NB4 (cell line): ENCODE measurements around the gene NOX4.

Source experiments
- DNase-seq: peaks from one replicate; pipeline ENCODE4 v3.0.0; 2010; ENCODE audit warnings: low read depth
- H3K4me3 ChIP-seq: one replicate; pipeline ENCODE4 v1.5.1; 2011; ENCODE audit warnings: mild to moderate bottlenecking, low read depth, low read length, moderate library complexity
- MYC ChIP-seq: IDR thresholded peaks from 2 replicates; pipeline ENCODE4 v1.6.1; 2011; ENCODE audit warnings: low read depth, low read length
- POLR2A ChIP-seq: IDR thresholded peaks from 2 replicates; pipeline ENCODE4 v1.6.1; 2011; ENCODE audit warnings: mild to moderate bottlenecking; ENCODE audit not compliant: insufficient read length; ENCODE audit errors: extremely low read depth
- TF ChIP-seq, protein P1 (sequence below): IDR thresholded peaks from one replicate; pipeline ENCODE4 v1.5.1; 2012; ENCODE audit warnings: low read depth, low read length
- TF ChIP-seq, protein P2 (sequence below): IDR thresholded peaks from 2 replicates; pipeline ENCODE4 v1.6.1; 2011; ENCODE audit warnings: low read depth, low read length

Gene NOX4

DNA sequence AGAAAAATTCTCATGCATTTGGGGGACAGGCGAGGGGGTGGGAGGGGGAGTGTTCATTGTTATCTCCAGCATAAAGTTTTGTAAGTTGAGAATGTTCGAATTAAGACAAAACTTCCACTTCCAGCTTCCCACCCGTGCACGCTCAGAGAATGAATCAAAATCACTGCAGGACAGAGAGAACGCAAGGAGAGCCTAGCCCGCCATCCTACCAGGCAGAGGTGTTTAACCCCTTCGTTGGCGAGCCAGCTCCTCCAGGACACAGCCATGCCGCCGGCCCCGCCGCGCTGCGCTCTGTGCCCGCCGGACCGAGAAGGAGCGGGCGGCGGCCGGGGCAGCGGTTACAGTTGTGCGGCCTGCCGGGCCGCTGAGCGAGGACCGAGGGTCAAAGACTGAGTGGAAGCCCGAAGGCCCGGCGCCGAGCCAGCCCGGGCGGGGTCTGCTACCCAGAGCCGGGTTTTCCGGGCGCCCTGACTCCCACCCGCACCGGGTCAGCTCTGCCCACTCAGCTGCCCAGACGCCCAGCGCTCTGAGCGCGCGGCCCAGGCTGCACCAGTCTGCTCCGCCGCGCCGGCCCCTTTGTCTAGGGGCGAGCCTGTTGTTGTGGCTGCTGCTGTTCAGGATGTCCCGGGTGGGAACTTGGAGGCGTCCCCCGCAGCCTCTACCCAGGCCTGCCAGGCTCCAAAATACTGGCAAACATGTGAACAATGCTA is at the start of gene NOX4:
TSS of gene NOX4 (minus strand) at position 395 of the 710 bp plus-strand sequence. CDS start at position 266, 129 bp downstream.
- DNase-seq, result no peak
- H3K4me3 ChIP-seq, result no peak within 1 kb of the TSS
- TF ChIP-seq, protein P1, sequence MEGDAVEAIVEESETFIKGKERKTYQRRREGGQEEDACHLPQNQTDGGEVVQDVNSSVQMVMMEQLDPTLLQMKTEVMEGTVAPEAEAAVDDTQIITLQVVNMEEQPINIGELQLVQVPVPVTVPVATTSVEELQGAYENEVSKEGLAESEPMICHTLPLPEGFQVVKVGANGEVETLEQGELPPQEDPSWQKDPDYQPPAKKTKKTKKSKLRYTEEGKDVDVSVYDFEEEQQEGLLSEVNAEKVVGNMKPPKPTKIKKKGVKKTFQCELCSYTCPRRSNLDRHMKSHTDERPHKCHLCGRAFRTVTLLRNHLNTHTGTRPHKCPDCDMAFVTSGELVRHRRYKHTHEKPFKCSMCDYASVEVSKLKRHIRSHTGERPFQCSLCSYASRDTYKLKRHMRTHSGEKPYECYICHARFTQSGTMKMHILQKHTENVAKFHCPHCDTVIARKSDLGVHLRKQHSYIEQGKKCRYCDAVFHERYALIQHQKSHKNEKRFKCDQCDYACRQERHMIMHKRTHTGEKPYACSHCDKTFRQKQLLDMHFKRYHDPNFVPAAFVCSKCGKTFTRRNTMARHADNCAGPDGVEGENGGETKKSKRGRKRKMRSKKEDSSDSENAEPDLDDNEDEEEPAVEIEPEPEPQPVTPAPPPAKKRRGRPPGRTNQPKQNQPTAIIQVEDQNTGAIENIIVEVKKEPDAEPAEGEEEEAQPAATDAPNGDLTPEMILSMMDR, result no peak
- no peak for TF ChIP-seq MYC
- TF ChIP-seq POLR2A, result no peak
- TF ChIP-seq, protein P2, sequence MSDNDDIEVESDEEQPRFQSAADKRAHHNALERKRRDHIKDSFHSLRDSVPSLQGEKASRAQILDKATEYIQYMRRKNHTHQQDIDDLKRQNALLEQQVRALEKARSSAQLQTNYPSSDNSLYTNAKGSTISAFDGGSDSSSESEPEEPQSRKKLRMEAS, result no peak

DNA sequence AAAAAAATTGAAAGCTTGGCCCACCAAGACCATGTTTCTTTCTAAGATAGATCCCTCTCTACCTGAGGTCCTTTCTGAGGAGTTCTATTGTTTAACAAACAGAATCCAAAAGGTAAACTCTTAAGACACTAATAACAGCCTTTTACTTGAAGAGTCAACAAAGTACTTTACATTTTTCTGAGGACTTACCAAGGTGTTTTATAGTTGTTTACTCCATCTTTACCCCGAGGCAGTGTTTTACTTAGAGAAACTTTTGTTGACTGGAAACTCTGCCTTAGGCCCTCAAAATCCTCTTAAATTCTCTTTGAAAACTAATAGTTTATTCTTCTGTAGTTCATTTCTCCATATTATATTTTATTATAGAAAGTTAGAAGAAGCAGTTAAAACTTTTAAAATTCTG is 49.7 kb upstream of the NOX4 start:
- TF ChIP-seq, protein P1, result no peak
- TF ChIP-seq, protein P2, result no peak
- TF ChIP-seq POLR2A, result no peak
- TF ChIP-seq MYC, result no peak
- H3K4me3 ChIP-seq, result no peak overlapping the region
- DNase-seq, result no peak

DNA sequence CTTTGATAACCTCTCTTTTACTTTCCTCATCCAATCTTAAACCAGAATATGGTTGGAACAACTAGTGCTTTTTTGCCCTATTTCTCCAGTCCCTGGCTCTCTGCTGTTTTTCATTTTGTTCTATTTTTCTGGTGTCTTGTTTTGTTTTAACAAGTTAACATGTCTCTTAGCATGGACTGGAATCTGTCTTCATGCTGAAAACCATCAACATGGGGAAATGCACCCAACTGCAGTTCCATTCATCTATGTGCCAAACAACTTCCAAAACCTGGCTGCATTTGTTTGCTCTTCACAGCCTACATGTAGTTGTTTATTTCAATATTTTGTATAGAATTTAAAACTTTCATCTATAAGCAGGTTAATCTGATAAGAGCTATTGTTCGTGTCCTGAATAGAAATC is 46.8 kb upstream of the NOX4 start:
- no peak for DNase-seq
- H3K4me3 ChIP-seq, result no peak overlapping the region
- TF ChIP-seq POLR2A, result no peak
- no peak for TF ChIP-seq MYC
- TF ChIP-seq, protein P1, result no peak
- TF ChIP-seq, protein P2, result no peak

DNA sequence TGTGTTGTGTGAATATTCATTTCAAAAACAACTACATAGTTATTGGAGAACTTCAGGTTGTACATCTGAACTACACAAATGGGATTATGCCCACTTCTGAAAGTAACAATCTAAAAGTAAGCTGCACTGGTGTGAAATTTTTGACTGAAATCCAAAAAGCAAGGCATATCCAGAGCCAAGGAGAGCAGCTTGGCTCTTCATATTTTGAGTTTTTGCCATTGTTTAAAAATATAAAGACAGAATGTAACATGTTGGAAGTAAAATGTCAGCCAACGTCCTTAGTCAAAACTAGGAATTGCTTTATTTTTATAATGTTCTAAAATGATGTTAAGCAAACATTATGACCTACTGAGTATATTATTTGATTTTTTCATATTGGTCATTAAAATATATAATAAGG is 45.8 kb upstream of the NOX4 start:
- no peak for DNase-seq
- TF ChIP-seq, protein P1, result no peak
- TF ChIP-seq POLR2A, result no peak
- no peak for TF ChIP-seq MYC
- TF ChIP-seq, protein P2, result no peak
- H3K4me3 ChIP-seq, result no peak overlapping the region

DNA sequence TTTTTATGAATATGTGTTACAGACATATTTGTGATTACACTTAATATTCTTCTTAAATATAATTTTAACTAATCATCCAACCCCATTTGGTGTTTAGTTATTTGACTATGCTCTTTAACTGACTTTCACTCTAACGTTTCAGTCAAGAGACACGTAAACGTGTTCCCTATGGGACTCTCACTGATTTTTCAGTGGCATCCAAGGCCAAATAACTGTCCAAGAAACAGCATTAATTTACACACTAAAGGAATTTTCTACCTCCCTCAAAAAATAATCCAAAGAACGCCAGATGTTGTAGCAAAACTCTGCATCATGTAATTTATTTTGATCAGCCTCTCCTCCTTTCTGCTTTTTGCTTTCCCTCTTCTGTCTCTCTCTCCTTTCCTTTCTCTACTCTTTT is 44.0 kb upstream of the NOX4 start:
- no peak for DNase-seq
- no peak overlapping the region for H3K4me3 ChIP-seq
- TF ChIP-seq, protein P1, result no peak
- TF ChIP-seq, protein P2, result no peak
- TF ChIP-seq MYC (no peak), POLR2A (no peak)
